NOMO-1 treated with dmso at 0.1 percent for 144 hours (cell line): ENCODE data around the gene ZNF608.

ENCODE experiments used
- DNase-seq: peaks from one replicate; lab custom pipeline; 2025; ENCODE audit not compliant: unreplicated experiment; lab: John Stamatoyannopoulos, UW

ZNF608 gene

GRCh38 chr5:124745928-124746915, at the start of gene ZNF608:
Gene ZNF608, minus strand, starts transcription at chr5:124746639. Its CDS starts 1,650 bp downstream, at chr5:124744989.
- DNase-seq = no peak

- no peak for DNase-seq
Measured at GRCh38 chr5:124795829-124796228, 49.4 kb upstream of the ZNF608 start.

GRCh38 chr5:124790895-124791732, 44.7 kb upstream of the ZNF608 start:
- DNase-seq = no peak

GRCh38 chr5:124790301-124790894, 44.0 kb upstream of the ZNF608 start:
- DNase-seq = no peak

GRCh38 chr5:124789104-124789605, 42.7 kb upstream of the ZNF608 start:
- no peak for DNase-seq

- no peak for DNase-seq
Measured at GRCh38 chr5:124783794-124784193, 37.4 kb upstream of the ZNF608 start.

- no peak for DNase-seq
Measured at GRCh38 chr5:124783285-124783684, 36.8 kb upstream of the ZNF608 start.

- no peak for DNase-seq
Measured at GRCh38 chr5:124782262-124782661, 35.8 kb upstream of the ZNF608 start.

- no peak for DNase-seq
Measured at GRCh38 chr5:124780011-124780410, 33.6 kb upstream of the ZNF608 start.

- no peak for DNase-seq
Measured at GRCh38 chr5:124773315-124774311, 27.2 kb upstream of the ZNF608 start.

- DNase-seq = no peak
Measured at GRCh38 chr5:124772457-124773200, 26.2 kb upstream of the ZNF608 start.

- DNase-seq = no peak
Measured at GRCh38 chr5:124771761-124772160, 25.3 kb upstream of the ZNF608 start.

GRCh38 chr5:124764992-124765611, 18.7 kb upstream of the ZNF608 start:
- DNase-seq = no peak

GRCh38 chr5:124764585-124764984, 18.1 kb upstream of the ZNF608 start:
- DNase-seq = no peak

- no peak for DNase-seq
Measured at GRCh38 chr5:124761010-124761409, 14.6 kb upstream of the ZNF608 start.

GRCh38 chr5:124760608-124761007, 14.2 kb upstream of the ZNF608 start:
- DNase-seq = no peak

- DNase-seq = no peak
Measured at GRCh38 chr5:124755565-124755964, 9.1 kb upstream of the ZNF608 start.

GRCh38 chr5:124755041-124755440, 8.6 kb upstream of the ZNF608 start:
- DNase-seq = no peak
